ENCODE results near the gene DPEP1. TPM values are rescaled to one million over a fixed set of nuclear protein-coding genes. Genes with fewer than 3 reads are reported as not detected.
"Not testable (repeated sequence)": the region's sequence is repeated elsewhere in the genome, so short reads cannot be mapped to it uniquely, and the experiment has no call there.

Gene DPEP1
- total RNA-seq, 1 donor from 2014 or later, result 0.21 TPM

DNA sequence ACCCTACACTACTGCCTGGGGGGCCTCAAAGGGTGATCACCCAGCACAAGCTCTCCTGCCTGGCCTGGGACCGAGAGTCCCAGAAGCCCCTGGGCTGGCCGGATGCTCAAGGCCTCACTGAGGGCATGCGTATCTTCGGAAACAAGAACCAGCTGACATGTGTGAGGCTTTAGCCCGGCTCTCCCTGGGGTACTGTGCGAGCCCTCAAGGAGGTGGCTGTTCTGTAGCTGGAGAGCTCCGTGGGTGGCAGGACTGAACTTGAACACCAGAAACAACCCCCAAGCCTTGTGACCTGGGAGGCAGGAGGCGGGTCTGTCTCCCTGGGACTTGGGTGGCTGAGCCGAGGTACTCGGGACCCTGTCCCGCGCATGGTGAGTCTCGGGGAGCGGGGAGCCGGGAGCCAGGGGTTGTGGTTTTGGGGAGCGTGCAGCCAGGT lies 7.0 kb downstream of the DPEP1 start:
- DNase-seq, result no peak

- DNase-seq, result no peak
Measured at GRCh38 chr16:89621136-89621697, 7.8 kb downstream of the DPEP1 start.

GRCh38 chr16:89621698-89622409 lies 8.4 kb downstream of the DPEP1 start:
- DNase-seq, result no peak

DNA sequence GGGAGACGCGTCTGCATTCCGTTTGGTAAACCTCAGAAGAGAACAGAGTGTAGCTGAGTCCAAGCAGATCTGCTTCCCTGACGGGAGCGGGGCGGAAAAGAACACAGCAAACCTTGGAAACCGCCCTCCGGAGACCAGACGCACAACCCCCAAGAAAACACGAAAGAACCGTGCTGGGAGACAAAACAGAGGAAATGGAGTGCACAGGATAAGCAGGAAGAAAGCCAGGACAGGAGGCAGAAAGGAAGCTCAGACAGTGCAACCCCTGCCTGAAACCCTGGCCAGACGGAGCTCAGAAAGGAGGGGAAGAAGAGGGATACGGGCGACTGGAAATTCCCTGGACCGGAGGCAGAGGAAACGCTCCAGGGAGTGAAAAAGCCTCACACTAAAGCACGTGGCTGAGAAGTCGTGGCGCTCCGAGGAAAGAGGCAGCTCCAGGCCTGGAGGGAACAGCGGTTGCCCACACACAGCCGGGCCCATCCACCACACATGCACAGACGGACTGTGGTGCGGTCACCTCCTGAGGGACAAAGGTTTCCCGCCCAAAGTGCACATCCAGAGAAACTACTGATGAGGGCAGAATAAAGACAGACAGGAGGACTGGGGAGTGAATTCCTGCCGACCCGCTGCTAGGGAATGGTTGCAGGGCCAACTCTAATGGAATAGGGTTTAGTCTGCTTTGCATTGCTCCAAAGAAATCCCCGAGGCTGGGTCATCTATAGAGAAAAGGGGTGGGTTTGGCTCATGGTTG lies 10.2 kb downstream of the DPEP1 start:
- peak; percentile 30 for DNase-seq

DNA sequence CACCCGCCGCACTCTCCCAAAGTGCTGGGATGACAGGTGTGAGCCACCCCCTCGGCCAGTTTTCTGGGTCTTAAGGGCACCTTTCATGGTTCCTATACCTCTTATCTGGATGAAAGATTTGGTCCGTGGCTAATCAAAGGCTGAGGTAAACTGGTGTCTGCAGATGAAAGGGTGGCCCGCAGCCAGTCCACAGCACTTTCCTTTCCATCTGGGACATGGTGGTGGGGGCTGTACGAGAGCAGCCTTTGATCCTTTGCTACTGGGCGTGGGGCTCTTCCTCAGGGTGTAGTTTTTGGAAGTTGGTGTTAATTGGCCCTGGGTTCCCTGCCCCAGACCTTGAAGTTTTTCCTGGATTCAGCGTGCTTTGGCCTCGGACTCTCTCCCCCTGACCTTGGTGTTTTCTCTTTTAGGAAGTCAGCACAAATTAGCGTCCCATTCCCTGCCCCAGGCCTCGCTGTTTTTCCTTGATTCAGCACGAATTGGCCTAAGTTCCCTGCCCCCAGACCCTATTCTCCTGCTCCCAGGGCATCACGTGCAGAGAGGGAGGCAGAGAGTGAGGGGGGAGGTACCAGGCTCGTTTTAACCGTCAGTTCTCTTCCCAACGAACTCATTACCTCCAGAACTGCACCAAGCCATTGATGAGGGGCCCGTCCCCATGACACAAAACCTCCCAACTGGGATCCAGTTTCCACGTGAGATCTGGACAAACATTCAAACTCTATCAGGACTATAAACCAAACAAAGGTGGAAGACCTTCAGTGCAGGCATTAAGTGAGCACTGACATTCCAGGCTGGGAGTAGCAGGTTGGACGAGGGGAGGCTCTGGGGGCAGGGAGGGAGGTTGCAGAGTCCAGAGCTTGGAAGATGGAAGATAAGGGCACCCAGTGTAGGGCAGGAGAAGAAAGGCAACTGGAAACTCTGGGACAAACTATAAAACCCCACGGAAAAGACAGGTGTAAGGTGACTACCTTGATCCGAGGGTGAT lies 11.6 kb downstream of the DPEP1 start:
- DNase-seq, result no peak

DNA sequence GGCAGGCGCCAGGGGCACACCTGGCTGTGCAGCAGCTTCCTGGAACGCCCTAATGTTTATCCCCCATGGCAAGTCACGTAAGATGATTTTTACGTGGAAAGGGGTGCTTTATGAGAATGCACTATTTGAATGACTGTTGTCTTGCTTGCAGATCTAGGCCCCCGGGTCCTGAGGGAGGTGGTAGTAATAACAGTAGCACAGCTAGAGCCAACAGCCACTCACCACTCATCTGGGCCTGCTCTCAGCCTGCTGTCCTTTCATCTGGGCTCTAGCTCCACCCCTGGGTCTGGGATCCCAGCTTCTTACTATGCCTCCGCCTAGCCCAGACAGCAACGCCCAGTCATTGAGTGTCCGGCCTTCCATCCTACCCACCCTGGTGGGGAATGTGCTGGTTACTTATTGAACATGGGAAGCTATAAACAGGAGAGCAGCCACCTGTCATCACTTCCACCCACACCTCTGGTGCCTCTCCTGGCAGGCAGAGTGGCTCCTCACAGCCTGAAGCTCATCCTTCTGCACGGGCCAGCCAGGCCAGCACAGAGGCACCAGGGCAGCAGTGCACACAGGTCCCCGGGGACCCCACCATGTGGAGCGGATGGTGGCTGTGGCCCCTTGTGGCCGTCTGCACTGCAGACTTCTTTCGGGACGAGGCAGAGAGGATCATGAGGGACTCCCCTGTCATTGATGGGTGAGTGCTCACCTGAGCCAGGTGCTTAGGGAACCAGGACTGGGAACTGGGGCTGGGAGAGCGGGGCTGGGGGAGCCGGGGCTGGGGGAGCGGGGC lies 16.6 kb downstream of the DPEP1 start:
- DNase-seq, result no peak

- DNase-seq, result no peak
Measured at GRCh38 chr16:89633064-89633631, 19.7 kb downstream of the DPEP1 start.

DNA sequence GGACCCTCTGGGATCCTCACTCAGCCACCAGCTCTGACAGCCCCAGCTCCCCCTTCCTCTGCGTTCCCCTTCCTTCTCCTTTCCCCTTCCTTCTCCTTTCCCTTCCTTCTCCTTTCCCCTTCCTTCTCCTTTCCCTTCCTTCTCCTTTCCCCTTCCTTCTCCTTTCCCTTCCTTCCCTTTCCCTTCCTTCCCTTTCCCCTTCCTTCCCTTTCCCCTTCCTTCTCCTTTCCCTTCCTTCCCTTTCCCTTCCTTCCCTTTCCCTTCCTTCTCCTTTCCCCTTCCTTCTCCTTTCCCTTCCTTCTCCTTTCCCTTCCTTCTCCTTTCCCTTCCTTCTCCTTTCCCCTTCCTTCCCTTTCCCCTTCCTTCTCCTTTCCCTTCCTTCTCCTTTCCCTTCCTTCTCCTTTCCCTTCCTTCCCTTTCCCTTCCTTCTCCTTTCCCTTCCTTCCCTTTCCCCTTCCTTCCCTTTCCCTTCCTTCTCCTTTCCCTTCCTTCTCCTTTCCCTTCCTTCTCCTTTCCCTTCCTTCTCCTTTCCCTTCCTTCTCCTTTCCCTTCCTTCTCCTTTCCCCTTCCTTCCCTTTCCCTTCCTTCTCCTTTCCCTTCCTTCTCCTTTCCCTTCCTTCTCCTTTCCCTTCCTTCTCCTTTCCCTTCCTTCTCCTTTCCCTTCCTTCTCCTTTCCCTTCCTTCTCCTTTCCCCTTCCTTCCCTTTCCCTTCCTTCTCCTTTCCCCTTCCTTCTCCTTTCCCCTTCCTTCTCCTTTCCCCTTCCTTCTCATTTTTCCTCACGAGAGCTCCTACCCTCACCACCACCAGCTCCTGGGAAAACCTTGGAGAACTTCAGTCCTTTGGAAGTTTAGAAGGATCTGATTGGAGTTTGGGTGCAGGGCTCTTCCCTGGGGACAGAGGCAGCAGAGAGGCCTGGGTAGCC lies 21.3 kb downstream of the DPEP1 start:
- DNase-seq, result not testable (repeated sequence)

- no peak for DNase-seq
Measured at GRCh38 chr16:89636663-89637062, 23.2 kb downstream of the DPEP1 start.

DNA sequence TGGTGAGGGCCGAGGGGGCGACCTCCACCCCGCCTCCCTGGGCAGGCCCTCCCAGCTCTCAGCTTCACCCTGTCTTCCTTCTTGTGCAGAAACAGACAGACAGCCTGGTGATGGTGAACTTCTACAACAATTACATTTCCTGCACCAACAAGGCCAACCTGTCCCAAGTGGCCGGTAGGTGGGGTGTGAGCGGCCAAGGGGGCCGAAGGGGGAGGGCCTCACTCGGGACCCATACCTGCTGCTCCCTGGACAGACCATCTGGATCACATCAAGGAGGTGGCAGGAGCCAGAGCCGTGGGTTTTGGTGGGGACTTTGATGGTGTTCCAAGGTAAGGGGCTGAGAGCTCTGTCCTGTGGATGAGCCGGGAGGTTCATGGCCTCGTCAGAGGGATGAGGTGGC lies 23.9 kb downstream of the DPEP1 start:
- no peak for DNase-seq

DNA sequence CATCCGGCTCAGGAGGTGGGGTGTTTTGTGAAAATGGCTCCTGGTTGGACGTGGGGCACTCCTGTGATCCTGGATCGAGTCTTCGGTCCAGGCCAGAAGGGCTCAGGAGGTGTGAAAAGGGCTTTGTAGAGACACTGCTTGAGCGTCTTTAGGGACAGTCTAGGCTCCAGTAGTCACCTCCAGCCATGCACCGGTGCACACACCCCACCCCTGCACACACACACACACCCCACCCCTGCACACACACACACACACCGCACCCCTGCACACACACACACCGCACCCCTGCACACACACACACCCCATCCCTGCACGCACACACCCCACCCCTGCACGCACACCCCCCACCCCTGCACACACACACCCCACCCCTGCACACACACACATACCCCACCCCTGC lies 25.0 kb downstream of the DPEP1 start:
- no peak for DNase-seq

GRCh38 chr16:89639385-89639784 lies 25.9 kb downstream of the DPEP1 start:
- no peak for DNase-seq

DNA sequence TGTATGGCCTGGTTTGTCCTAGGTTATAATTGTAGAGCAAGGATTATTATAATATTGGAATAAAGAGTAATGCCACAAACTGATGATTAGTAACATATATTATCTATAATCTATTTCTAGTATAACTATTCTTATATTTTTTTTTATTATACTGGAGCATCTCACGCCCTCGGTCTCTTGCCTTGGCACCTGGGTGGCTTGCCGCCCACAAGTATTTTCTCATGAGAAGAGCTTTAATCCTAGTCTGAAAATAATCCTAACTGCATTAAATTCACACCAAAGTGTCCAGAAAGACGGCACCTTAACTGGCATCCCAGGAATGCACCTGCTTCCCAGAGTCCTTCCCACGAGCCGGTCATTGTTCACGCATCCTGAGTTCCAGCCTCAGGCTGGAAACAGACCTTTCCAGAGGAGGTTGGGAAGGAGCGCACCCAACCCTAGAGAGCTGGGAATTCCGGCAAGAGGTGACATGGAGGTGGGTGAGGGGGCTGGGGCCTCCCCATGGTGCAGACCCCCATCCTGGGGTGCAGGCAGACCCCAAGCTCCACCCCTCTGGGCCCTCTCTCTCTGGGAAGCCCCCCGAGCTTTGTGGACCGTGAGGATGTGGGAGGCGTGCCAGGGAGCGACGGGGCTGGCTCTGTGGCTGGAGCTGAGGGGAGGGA lies 28.1 kb downstream of the DPEP1 start:
- DNase-seq, result no peak

- DNase-seq, result no peak
Measured at GRCh38 chr16:89642574-89642973, 29.1 kb downstream of the DPEP1 start.

DNA sequence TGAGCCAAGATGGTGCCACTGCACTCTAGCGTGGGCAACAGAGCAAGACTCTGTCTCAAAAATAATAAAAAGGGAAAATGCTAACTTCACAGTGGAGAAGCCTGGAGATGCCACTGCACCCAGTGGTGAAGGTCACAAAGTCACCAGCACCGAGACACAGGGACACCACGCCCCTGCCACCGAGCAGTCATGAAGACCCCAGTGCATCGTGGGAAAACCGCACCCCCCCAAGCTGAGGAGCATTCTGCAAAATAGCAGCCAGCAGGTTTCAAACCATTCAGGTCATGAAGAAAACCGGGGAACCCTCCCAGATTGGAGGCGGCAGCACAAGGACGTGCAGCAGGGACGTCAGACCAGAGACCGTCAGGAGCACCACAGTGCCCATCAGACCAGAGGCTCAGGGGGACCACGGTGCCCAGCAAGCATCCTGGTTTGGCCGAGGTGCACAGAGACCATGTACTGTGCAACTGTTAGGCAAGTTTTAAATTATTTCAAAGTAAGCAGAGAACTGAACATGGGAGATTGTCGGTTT lies 30.4 kb downstream of the DPEP1 start:
- no peak for DNase-seq

DNA sequence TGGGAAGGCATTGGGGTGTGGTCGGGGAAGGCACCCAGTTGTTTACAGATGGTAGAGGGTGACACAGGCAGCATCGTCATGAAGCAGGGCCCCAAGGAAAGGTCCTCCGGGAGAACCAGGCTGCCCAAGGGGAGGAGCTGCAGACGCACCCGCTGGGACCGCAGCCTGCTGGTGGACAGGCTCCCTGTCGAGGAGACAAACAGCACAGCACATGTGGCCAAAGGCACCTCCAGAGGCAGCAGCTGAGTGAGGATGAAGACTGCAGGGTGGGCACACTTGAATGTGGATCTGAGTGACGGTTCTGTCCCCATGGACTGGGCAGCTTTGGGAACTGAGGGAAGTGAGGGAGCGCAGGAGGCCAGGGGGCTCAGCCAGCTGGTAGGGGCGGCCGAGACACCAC lies 31.7 kb downstream of the DPEP1 start:
- no peak for DNase-seq

GRCh38 chr16:89646270-89646669 lies 32.8 kb downstream of the DPEP1 start:
- no peak for DNase-seq

DNA sequence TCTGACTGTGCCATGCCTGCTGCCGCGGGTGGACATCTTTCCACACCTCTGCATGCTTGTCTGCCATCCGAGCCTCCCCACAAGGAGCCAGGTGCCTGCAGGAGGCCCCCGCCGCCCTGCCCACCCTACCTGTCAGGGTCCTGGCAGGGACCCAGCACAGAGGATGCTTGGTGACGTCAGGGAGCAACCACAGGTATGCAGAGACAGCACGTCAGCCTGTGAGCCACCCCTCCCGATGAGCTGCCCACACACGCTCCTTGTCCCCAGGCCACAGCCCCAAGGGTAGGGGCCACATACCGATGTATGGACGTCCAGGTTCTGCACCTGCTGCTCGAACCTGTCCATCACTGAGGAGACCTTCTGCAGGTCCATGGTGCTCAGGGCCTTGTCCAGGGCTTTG lies 33.5 kb downstream of the DPEP1 start:
- DNase-seq, result no peak

DNA sequence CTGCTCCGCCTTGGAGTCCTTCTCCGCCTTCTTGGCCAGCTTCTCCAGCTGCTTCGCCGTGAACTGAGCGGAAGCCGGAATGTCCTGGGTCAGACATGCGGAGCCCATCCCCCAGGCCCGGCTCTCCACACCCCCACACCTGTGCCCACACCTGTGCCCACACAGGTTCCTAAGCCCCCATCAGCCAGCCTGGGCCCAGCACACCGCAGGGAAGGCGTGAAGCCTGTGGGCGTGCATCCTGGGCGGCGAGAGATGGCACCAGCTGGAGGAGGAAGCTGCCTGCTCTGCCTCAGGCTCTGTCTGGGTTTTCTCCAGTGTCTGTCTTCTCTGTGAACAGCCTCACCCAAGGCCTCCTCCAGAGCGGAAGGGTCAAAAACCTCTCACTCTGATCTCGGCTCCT lies 38.1 kb downstream of the DPEP1 start:
- no peak for DNase-seq
